K562 (cell line): ENCODE results near the gene KRTAP19-3. TPM values are rescaled to one million over a fixed set of nuclear protein-coding genes. Genes with fewer than 3 reads are reported as not detected.

Source experiments
- ATAC-seq: fragments of 200-7000 bp; cut with Tn5 transposase; 3 replicates; pipeline ENCODE4 v1.9.1; 2020; ENCODE audit warnings: moderate library complexity
- BruUV-seq: library from RNA; stranded (reverse); fragments of 400-500 nt; replicated peaks from 2 replicates; lab custom pipeline; 2021; lab: Mats Ljungman, UMichigan
- CTCF ChIA-PET: fragments of 300-600 bp; formaldehyde crosslinking; extraction: SDS; loops from one replicate; lab custom pipeline; 2021; ENCODE audit warnings: low intra/inter-chr PET ratio; lab: Yijun Ruan, JAX
- POLR2A ChIA-PET: fragments of 300-600, 350-650 bp; sonication (Branson Sonifier 250); formaldehyde crosslinking; extraction: SDS; loops from one replicate; lab custom pipeline; 2021; ENCODE audit warnings: antibody characterized with exemption, inconsistent platforms; lab: Yijun Ruan, JAX
- DNase-seq, 4 experiments: peaks; one replicate each; pipeline versions ENCODE4 v3.0.0 to v3.0.0-alpha.2; 2011 to 2018; ENCODE audit warnings: low spot score in 3 of 4, mixed read lengths in 3 of 4; ENCODE audit errors: extremely low read depth in 1 of 4
- FAIRE-seq: peaks from 2 replicates; lab custom pipeline; 2011; peaks lifted over from hg19 to GRCh38; lab: Jason Lieb, UNC
- H2AFZ ChIP-seq: 2 replicates; pipeline ENCODE4 v1.6.0; 2011; ENCODE audit warnings: low read depth, low read length, control low read depth, inconsistent platforms
- H3K27ac ChIP-seq: fragments of 200-600 bp; 3 replicates; pipeline ENCODE4 v1.8.0; 2011; ENCODE audit warnings: low read depth, mild to moderate bottlenecking, control low read depth, inconsistent platforms, low read length, moderate library complexity, mixed read lengths; ENCODE audit errors: extremely low read depth
- H3K27me3 ChIP-seq, 2 experiments: fragments of 300-600 bp in 1 of 2; 2 replicates in 1 of 2; 3 replicates in 1 of 2; pipeline versions ENCODE4 v1.6.0 to v1.8.0; 2011; ENCODE audit warnings: inconsistent platforms in 2 of 2, low read length in 2 of 2, mild to moderate bottlenecking in 1 of 2, mixed read lengths in 1 of 2, moderate library complexity in 1 of 2; ENCODE audit not compliant: control insufficient read depth in 2 of 2, insufficient read depth in 2 of 2
- H3K36me3 ChIP-seq: fragments of 300-600 bp; 3 replicates; pipeline ENCODE4 v1.8.0; 2011; ENCODE audit warnings: mild to moderate bottlenecking, low read length, inconsistent platforms; ENCODE audit not compliant: control insufficient read depth, insufficient read depth
- H3K4me1 ChIP-seq, 2 experiments: fragments of 200-600 bp in 1 of 2; replicated peaks in 1 of 2; 2 replicates in 1 of 2; 3 replicates in 1 of 2; pipeline versions ENCODE4 v1.5.1 to v1.8.0; 2011; ENCODE audit warnings: inconsistent platforms in 2 of 2, low read length in 2 of 2, mild to moderate bottlenecking in 1 of 2, mixed read lengths in 1 of 2, moderate library complexity in 1 of 2; ENCODE audit not compliant: control insufficient read depth in 2 of 2, insufficient read depth in 2 of 2
- H3K4me2 ChIP-seq: 2 replicates; pipeline ENCODE4 v1.6.1; 2011; ENCODE audit warnings: low read length, control low read depth, inconsistent platforms, mixed read lengths; ENCODE audit not compliant: insufficient read depth
- H3K4me3 ChIP-seq: fragments of 200-600 bp; sonication (generic), shearing (Covaris generic); 2 replicates; pipeline ENCODE4 v1.5.1; 2016; ENCODE audit warnings: control low read depth, inconsistent platforms
- H3K79me2 ChIP-seq: fragments of 200-600 bp; 3 replicates; pipeline ENCODE4 v1.8.0; 2011; ENCODE audit warnings: low read length, inconsistent platforms; ENCODE audit not compliant: control insufficient read depth, insufficient read depth
- H3K9ac ChIP-seq, 2 experiments: 2 replicates each; pipeline versions ENCODE4 v1.6.0 to v1.6.1; 2011; ENCODE audit warnings: low read depth in 2 of 2, low read length in 2 of 2, control low read depth in 1 of 2, inconsistent platforms in 1 of 2, mild to moderate bottlenecking in 1 of 2, mixed read lengths in 1 of 2; ENCODE audit not compliant: insufficient read depth in 1 of 2
- H3K9me1 ChIP-seq: one replicate; pipeline ENCODE4 v1.6.0; 2011; ENCODE audit warnings: inconsistent platforms, mild to moderate bottlenecking, low read length, moderate library complexity; ENCODE audit not compliant: control insufficient read depth, insufficient read depth
- H3K9me3 ChIP-seq: replicated peaks from 2 replicates; pipeline ENCODE4 v1.5.1; 2011; ENCODE audit warnings: low read depth, low read length, inconsistent platforms; ENCODE audit not compliant: control insufficient read depth, insufficient read depth
- H4K20me1 ChIP-seq: replicated peaks from 2 replicates; pipeline ENCODE4 v1.6.1; 2011; ENCODE audit warnings: low read length, inconsistent platforms, mixed read lengths; ENCODE audit not compliant: control insufficient read depth, insufficient read depth
- EWSR1 ChIP-seq: fragments of 450-650 bp; IDR thresholded peaks from 2 replicates; pipeline ENCODE4 v1.6.1; 2018; ENCODE audit warnings: borderline replicate concordance, mild to moderate bottlenecking, low read depth, moderate library complexity; ENCODE audit not compliant: partially characterized antibody
- MTA3 ChIP-seq: fragments of 450-650 bp; formaldehyde crosslinking; IDR thresholded peaks from 2 replicates; pipeline ENCODE4 v1.6.1; 2017; ENCODE audit warnings: mild to moderate bottlenecking, borderline replicate concordance
- PTRF ChIP-seq: fragments of 450-650 bp; IDR thresholded peaks from 2 replicates; pipeline ENCODE4 v1.6.1; 2016; ENCODE audit warnings: mild to moderate bottlenecking, missing genetic modification characterization, missing compliant biosample characterization
- ZFX ChIP-seq: sonication (generic); formaldehyde crosslinking; IDR thresholded peaks from 2 replicates; pipeline ENCODE4 v1.8.0; 2022; ENCODE audit warnings: mild to moderate bottlenecking, missing genetic modification reagents, moderate library complexity
- ZNF217 ChIP-seq: sonication (generic); formaldehyde crosslinking; IDR thresholded peaks from 2 replicates; pipeline ENCODE4 v1.8.0; 2022; ENCODE audit warnings: mild to moderate bottlenecking, missing genetic modification reagents
- ZNF766 ChIP-seq: fragments of 200-800 bp; sonication (Bioruptor generic); conservative IDR thresholded peaks from 2 replicates; pipeline ENCODE4 v1.6.1; 2016; ENCODE audit warnings: missing genetic modification characterization, missing compliant biosample characterization
- ZSCAN29 ChIP-seq: fragments of 450-650 bp; IDR thresholded peaks from 2 replicates; pipeline ENCODE4 v1.6.1; 2017
- WGBS: fragments of 100-300 bp; shearing (Covaris generic); methylation state at CpG from one replicate; pipeline ENCODE4 v1.1.6; 2016; ENCODE audit warnings: low coverage, mixed read lengths; ENCODE audit not compliant: insufficient coverage; ENCODE audit errors: missing lambda C conversion rate; 5-methylcytosine and 5-hydroxymethylcytosine counted together
- in situ Hi-C: fragments of 300-500 bp; cut with MboI; formaldehyde crosslinking; loops from 4 replicates; pipeline ENCODE4 v1.15.0; 2018; ENCODE audit warnings: inconsistent platforms, mixed read lengths
- intact Hi-C: fragments of 100-400 bp; cut with micrococcal nuclease; formaldehyde crosslinking; loops from 2 replicates; pipeline ENCODE4 v1.14.2; 2022
- polyA plus RNA-seq, 8 experiments: library from polyadenylated mRNA; depleted of rRNA in 4 of 8; stranded (reverse) in 5 of 8; unstranded in 3 of 8; fragments of >200 nt; fragmentation: Nextera tagmentation in 2 of 8; fragmentation: Illumina TruSeq in 1 of 8; extraction: Ambion mirVana in 2 of 8; extraction: Trizol in 1 of 8; gene quantifications; 2 replicates each; pipeline versions ENCODE4 v1.2.1 to v1.2.3, GENCODE V29; 2011 to 2014; ENCODE audit warnings: inconsistent platforms in 1 of 8, missing spikeins in 1 of 8
- total RNA-seq, 7 experiments: library from RNA; depleted of rRNA in 6 of 7; stranded (reverse); fragments of >200 nt in 6 of 7; fragmentation: Illumina TruSeq in 2 of 7; extraction: Trizol in 2 of 7; gene quantifications; 2 replicates each; pipeline versions ENCODE4 v1.2.1 to v1.2.3, GENCODE V29; 2011 to 2021; ENCODE audit warnings: low replicate concordance in 1 of 7
- TF ChIP-seq, protein P1 (sequence below): fragments of 250-450 bp; sonication (Bioruptor Pico); IDR thresholded peaks from 2 replicates; pipeline ENCODE4 v1.9.0; 2021; ENCODE audit warnings: mild to moderate bottlenecking, inconsistent platforms
- TF ChIP-seq, protein P2 (sequence below), 2 experiments: fragments of 450-650 bp in 1 of 2; IDR thresholded peaks; 2 replicates each; pipeline ENCODE4 v1.6.1; 2011 to 2017; ENCODE audit warnings: low read depth in 2 of 2, antibody characterized with exemption in 1 of 2, borderline replicate concordance in 1 of 2, low read length in 1 of 2, mild to moderate bottlenecking in 1 of 2, mixed read lengths in 1 of 2; ENCODE audit not compliant: control insufficient read depth in 1 of 2
- TF ChIP-seq, protein P3 (sequence below): fragments of 250-450 bp; sonication (Bioruptor Pico); IDR thresholded peaks from 2 replicates; pipeline ENCODE4 v1.8.0; 2021; ENCODE audit warnings: mild to moderate bottlenecking, moderate library complexity
- TF ChIP-seq, protein P4 (sequence below): fragments of 450-650 bp; IDR thresholded peaks from 2 replicates; pipeline ENCODE4 v1.6.1; 2018; ENCODE audit not compliant: partially characterized antibody

Gene KRTAP19-3
- total and polyA plus RNA-seq, 9 of the 15 experiments (the other 6 are each of a cell fraction or from before 2014, with no cell fraction given), result not detected

DNA sequence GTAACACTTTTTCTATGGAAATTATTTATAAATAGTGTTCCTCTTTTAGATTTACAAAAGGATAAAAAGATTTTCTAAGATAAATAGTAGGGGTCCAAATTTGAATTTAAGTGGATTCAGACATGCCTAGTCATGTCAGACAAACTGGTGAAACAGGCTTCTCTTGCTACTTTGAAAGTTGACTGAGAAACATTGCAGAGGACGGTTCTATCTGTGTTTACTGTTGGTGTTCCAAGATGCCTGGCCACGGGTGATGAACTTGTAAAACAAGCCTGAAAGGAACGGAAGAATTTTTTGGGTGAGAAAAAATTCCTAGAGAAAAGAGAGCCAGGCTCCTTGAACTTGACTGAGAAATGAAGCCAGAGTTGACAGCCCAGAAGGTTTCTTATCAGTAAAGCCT lies 13.8 kb downstream of the KRTAP19-3 start:
- H4K20me1 ChIP-seq, result no peaks in the 10 kb centered on the region
- ChIA-PET POLR2A (no interaction called here), CTCF (no interaction called here)
- DNase-seq, result no peak
- H2AFZ ChIP-seq, result no peak overlapping the region
- no peak overlapping the region for H3K4me3 ChIP-seq
- H3K9me1 ChIP-seq, result no peaks in the 10 kb centered on the region
- H3K27me3 ChIP-seq, result no peaks in the 10 kb centered on the region
- ATAC-seq, result no peak
- H3K27ac ChIP-seq, result no peak overlapping the region
- WGBS, result 0% methylated on average over 3 of the region's 3 CpGs
- H3K36me3 ChIP-seq, result no peaks in the 10 kb centered on the region
- H3K9me3 ChIP-seq, result no peaks in the 10 kb centered on the region; the same call in 1 of the 2 replicates
- H3K4me1 ChIP-seq, result no peaks in the 10 kb centered on the region
- no TSS peak for BruUV-seq
- intact Hi-C loops, result no loop called here
- in situ Hi-C loops, result no loop called here
- no peak overlapping the region for H3K9ac ChIP-seq
- H3K4me2 ChIP-seq, result no peak overlapping the region
- FAIRE-seq, result no peak
- no peaks in the 10 kb centered on the region for H3K79me2 ChIP-seq
- TF ChIP-seq, protein P1, sequence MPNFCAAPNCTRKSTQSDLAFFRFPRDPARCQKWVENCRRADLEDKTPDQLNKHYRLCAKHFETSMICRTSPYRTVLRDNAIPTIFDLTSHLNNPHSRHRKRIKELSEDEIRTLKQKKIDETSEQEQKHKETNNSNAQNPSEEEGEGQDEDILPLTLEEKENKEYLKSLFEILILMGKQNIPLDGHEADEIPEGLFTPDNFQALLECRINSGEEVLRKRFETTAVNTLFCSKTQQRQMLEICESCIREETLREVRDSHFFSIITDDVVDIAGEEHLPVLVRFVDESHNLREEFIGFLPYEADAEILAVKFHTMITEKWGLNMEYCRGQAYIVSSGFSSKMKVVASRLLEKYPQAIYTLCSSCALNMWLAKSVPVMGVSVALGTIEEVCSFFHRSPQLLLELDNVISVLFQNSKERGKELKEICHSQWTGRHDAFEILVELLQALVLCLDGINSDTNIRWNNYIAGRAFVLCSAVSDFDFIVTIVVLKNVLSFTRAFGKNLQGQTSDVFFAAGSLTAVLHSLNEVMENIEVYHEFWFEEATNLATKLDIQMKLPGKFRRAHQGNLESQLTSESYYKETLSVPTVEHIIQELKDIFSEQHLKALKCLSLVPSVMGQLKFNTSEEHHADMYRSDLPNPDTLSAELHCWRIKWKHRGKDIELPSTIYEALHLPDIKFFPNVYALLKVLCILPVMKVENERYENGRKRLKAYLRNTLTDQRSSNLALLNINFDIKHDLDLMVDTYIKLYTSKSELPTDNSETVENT (CRISPR knock-in tag), result no peak
- TF ChIP-seq, protein P2, sequence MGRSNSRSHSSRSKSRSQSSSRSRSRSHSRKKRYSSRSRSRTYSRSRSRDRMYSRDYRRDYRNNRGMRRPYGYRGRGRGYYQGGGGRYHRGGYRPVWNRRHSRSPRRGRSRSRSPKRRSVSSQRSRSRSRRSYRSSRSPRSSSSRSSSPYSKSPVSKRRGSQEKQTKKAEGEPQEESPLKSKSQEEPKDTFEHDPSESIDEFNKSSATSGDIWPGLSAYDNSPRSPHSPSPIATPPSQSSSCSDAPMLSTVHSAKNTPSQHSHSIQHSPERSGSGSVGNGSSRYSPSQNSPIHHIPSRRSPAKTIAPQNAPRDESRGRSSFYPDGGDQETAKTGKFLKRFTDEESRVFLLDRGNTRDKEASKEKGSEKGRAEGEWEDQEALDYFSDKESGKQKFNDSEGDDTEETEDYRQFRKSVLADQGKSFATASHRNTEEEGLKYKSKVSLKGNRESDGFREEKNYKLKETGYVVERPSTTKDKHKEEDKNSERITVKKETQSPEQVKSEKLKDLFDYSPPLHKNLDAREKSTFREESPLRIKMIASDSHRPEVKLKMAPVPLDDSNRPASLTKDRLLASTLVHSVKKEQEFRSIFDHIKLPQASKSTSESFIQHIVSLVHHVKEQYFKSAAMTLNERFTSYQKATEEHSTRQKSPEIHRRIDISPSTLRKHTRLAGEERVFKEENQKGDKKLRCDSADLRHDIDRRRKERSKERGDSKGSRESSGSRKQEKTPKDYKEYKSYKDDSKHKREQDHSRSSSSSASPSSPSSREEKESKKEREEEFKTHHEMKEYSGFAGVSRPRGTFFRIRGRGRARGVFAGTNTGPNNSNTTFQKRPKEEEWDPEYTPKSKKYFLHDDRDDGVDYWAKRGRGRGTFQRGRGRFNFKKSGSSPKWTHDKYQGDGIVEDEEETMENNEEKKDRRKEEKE (IDR thresholded peaks at IDR 0.05; ENCODE audit: borderline replicate concordance in 1 of 2, control insufficient read depth in 1 of 2, low read depth in 2 of 2, low read length in 1 of 2), result no peak
- TF ChIP-seq ZNF217 (CRISPR knock-in tag), result no peak
- no peak for TF ChIP-seq EWSR1
- TF ChIP-seq ZFX, result no peak
- TF ChIP-seq, protein P3, sequence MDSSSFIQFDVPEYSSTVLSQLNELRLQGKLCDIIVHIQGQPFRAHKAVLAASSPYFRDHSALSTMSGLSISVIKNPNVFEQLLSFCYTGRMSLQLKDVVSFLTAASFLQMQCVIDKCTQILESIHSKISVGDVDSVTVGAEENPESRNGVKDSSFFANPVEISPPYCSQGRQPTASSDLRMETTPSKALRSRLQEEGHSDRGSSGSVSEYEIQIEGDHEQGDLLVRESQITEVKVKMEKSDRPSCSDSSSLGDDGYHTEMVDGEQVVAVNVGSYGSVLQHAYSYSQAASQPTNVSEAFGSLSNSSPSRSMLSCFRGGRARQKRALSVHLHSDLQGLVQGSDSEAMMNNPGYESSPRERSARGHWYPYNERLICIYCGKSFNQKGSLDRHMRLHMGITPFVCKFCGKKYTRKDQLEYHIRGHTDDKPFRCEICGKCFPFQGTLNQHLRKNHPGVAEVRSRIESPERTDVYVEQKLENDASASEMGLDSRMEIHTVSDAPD (CRISPR knock-in tag), result no peak
- TF ChIP-seq, protein P4, sequence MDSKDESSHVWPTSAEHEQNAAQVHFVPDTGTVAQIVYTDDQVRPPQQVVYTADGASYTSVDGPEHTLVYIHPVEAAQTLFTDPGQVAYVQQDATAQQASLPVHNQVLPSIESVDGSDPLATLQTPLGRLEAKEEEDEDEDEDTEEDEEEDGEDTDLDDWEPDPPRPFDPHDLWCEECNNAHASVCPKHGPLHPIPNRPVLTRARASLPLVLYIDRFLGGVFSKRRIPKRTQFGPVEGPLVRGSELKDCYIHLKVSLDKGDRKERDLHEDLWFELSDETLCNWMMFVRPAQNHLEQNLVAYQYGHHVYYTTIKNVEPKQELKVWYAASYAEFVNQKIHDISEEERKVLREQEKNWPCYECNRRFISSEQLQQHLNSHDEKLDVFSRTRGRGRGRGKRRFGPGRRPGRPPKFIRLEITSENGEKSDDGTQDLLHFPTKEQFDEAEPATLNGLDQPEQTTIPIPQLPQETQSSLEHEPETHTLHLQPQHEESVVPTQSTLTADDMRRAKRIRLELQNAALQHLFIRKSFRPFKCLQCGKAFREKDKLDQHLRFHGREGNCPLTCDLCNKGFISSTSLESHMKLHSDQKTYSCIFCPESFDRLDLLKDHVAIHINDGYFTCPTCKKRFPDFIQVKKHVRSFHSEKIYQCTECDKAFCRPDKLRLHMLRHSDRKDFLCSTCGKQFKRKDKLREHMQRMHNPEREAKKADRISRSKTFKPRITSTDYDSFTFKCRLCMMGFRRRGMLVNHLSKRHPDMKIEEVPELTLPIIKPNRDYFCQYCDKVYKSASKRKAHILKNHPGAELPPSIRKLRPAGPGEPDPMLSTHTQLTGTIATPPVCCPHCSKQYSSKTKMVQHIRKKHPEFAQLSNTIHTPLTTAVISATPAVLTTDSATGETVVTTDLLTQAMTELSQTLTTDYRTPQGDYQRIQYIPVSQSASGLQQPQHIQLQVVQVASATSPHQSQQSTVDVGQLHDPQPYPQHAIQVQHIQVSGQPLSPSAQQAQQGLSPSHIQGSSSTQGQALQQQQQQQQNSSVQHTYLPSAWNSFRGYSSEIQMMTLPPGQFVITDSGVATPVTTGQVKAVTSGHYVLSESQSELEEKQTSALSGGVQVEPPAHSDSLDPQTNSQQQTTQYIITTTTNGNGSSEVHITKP, result no peak
- TF ChIP-seq ZNF766, result no peak
- no peak for TF ChIP-seq PTRF (tag)
- no peak for TF ChIP-seq MTA3
- no peak for TF ChIP-seq ZSCAN29
